Head of caudate nucleus (tissue), 42 donors: Measurements from ENCODE around the gene KRTAP10-2.
"Not testable (repeated sequence)": the region's sequence is repeated elsewhere in the genome, so short reads cannot be mapped to it uniquely, and the experiment has no call there.

ENCODE experiments used
- DNase-seq, 42 donors: peaks; one replicate each; pipeline versions ENCODE4 v3.0.0 to v3.0.0-alpha.2; 2020 to 2021; ENCODE audit warnings: mixed read lengths in 7 of 42
- intact Hi-C: fragments of 100-400 bp; cut with DNase I; formaldehyde crosslinking; loops from one replicate; pipeline ENCODE4 v1.15.0; 2022

KRTAP10-2 gene

GRCh38 chr21:44551340-44551961 lies at the start of gene KRTAP10-2:
KRTAP10-2 (minus strand) TSS chr21:44551505; CDS start chr21:44551458, 47 bp downstream.
- peak in 10 of 42 donors; percentile 2 to 21 (median 6) for DNase-seq

GRCh38 chr21:44601091-44601490 lies 49.8 kb upstream of the KRTAP10-2 start:
- intact Hi-C loops, DNase-seq: not testable (repeated sequence)

More at GRCh38 chr21:44551340-44551961, at the start of gene KRTAP10-2:
- intact Hi-C loops = no loop called here

GRCh38 chr21:44600118-44600978 lies 49.0 kb upstream of the KRTAP10-2 start, which contains the start of gene KRTAP10-7:
KRTAP10-7 (plus strand) TSS chr21:44600597; CDS start chr21:44600622, 25 bp downstream.
- intact Hi-C loops, DNase-seq: not testable (repeated sequence)

- intact Hi-C loops = no loop called here
Measured at GRCh38 chr21:44599264-44600029, 48.1 kb upstream of the KRTAP10-2 start.

GRCh38 chr21:44598061-44598460 lies 46.8 kb upstream of the KRTAP10-2 start:
- DNase-seq = no peak
- intact Hi-C loops = no loop called here

More at GRCh38 chr21:44599264-44600029, 48.1 kb upstream of the KRTAP10-2 start:
- DNase-seq = no peak

- peak in 1 of 42 donors; percentile 17 for DNase-seq
- intact Hi-C loops = no loop called here
Measured at GRCh38 chr21:44596068-44596725, 44.9 kb upstream of the KRTAP10-2 start.

- intact Hi-C loops = no loop called here
- no peak for DNase-seq
Measured at GRCh38 chr21:44595524-44595923, 44.2 kb upstream of the KRTAP10-2 start.

- no peak for DNase-seq
- intact Hi-C loops = no loop called here
Measured at GRCh38 chr21:44594406-44594916, 43.2 kb upstream of the KRTAP10-2 start.

- intact Hi-C loops = no loop called here
- no peak for DNase-seq
Measured at GRCh38 chr21:44593598-44594405, 42.5 kb upstream of the KRTAP10-2 start.

GRCh38 chr21:44592446-44593311 lies 41.4 kb upstream of the KRTAP10-2 start, which contains the start of gene KRTAP10-6:
KRTAP10-6 (minus strand) TSS chr21:44592505; CDS start chr21:44592484, 21 bp downstream.
- no peak for DNase-seq
- intact Hi-C loops = no loop called here

GRCh38 chr21:44591801-44592130 lies 40.5 kb upstream of the KRTAP10-2 start:
- DNase-seq = peak in 1 of 42 donors; percentile 10
- intact Hi-C loops = not testable (repeated sequence)

- DNase-seq = peak in 1 of 42 donors; percentile 14
- intact Hi-C loops = not testable (repeated sequence)
Measured at GRCh38 chr21:44590897-44591800, 39.8 kb upstream of the KRTAP10-2 start.

- peak in 1 of 42 donors; percentile 13 for DNase-seq
- intact Hi-C loops = no loop called here
Measured at GRCh38 chr21:44590311-44590721, 39.0 kb upstream of the KRTAP10-2 start.

GRCh38 chr21:44589586-44590305 lies 38.4 kb upstream of the KRTAP10-2 start:
- DNase-seq = peak in 1 of 42 donors; percentile 31
- intact Hi-C loops = no loop called here

- DNase-seq = peak in 1 of 42 donors; percentile 8
- intact Hi-C loops = no loop called here
Measured at GRCh38 chr21:44589094-44589493, 37.8 kb upstream of the KRTAP10-2 start.
